ENCODE results near the gene COPA.
A peak's percentile ranks its signal among the peaks of the same experiment; 100 is the strongest.

The COPA gene

DNA sequence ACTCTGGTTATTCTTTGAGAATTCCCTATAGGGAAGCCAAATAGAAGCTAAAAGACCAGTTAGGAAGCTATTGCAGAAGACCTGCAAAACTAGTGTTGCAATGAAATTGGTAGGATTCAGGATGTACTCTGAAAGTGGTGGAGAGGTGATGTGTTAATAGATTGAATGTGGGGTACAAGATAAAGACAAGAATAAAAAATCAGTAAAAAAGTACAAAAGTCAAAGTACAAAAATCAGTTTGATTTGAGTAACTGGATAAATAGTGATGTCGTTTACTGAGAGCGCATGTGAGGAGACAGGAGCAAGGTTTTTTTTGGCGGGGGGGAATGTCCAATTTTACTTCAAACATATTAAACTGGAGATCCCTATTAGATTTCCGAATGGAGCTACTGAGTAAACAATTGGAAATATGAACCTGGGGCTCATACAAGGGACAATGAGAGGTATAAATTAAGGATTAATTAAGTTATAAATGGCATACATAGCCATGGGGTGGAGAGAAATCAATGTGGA lies 78.2 kb downstream of the COPA start:
- DNase-seq (ENCODE audit: low spot score): no peak

GRCh38 chr1:160261893-160262794 lies 80.9 kb downstream of the COPA start, which contains the start of gene DCAF8:
Gene DCAF8, minus strand, starts transcription at chr1:160262549. Its CDS starts 18,541 bp downstream, at chr1:160244008.
- peak; percentile 97 for DNase-seq (ENCODE audit: low spot score)

- peak; percentile 49 for DNase-seq (ENCODE audit: low spot score)
These were observed 81.5 kb downstream of the COPA start for GRCh38 chr1:160261556-160261892.

- DNase-seq (ENCODE audit: low spot score): peak; percentile 29
These were observed 82.4 kb downstream of the COPA start for GRCh38 chr1:160260406-160261382.

DNA sequence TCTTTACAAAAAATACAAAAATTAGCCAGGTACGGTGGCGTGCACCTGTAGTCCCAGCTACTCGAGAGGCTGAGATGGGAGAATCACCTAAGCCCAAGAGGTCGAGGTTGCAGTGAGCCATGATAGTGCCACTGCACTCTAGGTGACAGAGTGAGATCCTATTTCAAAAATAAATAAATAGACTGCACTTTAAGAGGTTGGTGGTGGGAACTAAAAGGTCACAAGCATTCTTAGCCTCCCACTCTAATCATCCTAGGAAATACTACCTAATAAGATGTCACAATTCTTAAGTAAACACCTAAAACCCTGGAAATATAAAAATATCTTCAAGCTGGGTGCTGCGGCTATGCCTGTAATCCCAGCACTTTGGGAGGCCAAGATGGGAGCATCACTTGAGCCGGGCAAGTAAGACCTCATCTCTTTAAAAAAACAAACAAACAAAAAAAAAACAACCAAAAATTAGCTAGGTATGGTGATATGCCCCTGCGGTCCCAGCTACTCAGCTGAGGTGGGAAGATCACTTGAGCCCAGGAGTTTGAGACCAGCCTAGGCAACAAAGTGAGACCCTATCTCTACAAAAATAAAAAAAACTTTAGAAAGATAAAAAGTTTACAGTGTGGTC lies 84.8 kb downstream of the COPA start:
- DNase-seq (ENCODE audit: low spot score): no peak

DNA sequence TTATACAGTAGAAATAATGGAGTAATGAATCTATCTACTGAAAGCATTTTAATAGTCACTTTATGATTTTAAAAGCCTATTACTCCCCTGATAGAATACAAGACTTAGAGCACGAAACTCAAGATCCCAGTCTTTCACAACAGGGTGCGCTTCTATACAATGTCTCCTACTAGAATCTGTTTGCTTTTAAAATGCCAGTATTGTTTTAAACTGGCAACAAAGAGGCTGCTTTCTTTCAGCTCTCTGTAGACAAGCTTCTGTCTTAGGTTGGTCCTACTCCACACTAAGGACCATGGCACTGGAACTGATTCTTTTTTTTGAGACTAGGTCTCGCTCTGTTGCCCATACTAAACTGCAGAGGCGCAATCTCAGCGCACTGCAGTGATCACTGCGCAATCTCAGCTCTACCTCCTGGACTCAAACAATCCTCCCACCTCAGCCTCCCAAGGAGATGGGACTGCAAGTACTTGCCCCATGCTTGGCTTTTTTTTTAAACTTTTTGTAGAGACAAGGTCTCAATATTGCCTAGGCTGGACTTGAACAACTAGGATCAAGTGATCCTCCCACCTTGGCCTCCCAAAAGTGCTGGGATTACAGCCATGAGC lies 85.5 kb downstream of the COPA start:
- DNase-seq (ENCODE audit: low spot score): peak; percentile 75

DNA sequence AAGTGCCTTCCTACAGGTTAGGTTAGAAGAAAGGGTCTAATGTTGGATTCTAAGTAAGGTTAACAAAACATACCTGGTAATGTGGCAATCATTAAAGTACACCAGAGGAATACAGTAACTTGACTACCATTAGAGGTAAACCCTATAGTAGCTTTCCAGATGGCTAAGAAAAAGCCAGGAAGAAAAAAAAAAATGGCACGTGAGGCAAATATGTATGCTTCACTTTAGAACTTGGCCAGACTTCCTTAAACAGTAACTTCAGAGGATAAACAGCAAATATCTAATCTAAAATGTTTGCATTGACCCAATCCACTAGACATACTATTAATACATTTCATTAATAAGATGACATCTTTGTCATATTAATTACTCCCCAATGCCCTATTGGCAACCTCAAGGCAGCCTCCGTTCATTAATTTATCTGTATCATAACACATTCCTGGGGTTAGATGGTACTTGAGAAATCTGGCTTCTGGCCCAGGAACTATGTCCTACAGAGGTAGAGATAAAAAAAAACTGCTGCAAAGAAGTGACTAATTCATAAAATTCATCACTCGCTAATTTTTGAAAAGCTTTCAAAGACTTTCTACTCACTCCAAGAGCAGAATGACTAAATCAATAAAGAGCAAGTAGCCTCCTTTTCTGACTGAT lies 86.5 kb downstream of the COPA start:
- no peak for DNase-seq (ENCODE audit: low spot score)

DNA sequence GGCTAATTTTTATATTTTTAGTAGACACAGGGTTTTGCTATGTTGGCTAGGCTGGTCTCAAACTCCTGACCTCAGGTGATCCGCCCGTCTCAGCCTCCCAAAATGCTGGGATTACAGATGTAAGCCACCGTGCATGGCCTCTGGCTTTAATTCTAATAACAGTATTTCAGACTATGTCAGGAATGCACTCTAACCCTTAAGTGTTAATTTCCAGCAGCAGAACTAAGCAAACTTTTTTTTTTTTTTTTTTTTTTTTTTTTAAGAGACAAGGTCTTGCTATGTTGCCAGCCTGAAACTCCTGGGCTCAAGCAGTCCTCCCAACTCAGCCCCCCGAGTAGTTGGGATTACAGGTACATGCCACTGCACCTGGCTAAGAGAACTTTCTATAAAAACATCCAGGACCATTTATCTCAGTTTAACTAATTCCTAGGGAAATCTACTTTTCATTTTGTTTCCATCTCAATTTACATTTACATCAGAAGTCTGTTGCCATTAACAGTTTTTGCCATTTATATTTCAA lies 87.2 kb downstream of the COPA start:
- DNase-seq (ENCODE audit: low spot score): no peak

GRCh38 chr1:160251687-160252526 lies 91.1 kb downstream of the COPA start:
- DNase-seq (ENCODE audit: low spot score): peak; percentile 92

GRCh38 chr1:160251011-160251410 lies 92.0 kb downstream of the COPA start:
- DNase-seq (ENCODE audit: low spot score): peak; percentile 6

DNA sequence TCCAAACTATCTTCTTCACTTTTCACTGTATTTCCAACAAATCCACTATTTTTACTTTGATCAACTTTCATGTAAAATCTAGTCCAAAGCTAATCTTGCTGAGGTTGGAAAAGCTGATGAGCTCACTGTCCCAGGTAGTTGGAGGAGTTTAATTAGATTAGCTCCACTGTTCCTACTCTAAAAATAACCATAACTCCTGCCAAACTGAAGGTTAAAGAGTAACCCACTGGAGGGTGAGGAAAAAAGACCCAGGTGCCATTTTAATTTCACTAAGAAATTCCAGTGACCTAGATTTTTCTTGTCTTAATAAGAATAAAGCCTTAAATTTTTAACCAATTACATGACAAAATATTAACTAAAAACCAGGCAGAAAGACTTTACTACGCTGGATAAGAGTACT lies 96.0 kb downstream of the COPA start:
- DNase-seq (ENCODE audit: low spot score): no peak

- no peak for DNase-seq (ENCODE audit: low spot score)
These were observed 97.6 kb downstream of the COPA start for GRCh38 chr1:160245434-160245833.

DNA sequence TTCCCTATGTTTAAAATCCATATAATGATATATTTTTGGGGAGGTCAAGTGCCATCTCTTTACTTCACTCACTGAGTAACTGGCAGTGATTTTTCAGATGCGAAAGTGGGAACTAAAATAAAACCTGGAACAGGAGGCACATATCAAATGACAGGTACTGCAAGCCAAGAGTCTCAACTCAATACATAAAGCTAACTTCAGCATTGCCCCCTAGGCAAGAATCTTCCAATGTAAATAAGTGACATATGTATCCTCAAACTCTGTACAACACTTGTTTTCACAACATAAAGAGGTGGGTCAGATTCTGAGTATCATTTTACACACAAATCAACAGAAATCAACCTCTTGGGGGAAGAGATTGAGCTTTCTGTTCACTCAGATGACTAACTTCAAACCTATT lies 98.8 kb downstream of the COPA start:
- no peak for DNase-seq (ENCODE audit: low spot score)

DNA sequence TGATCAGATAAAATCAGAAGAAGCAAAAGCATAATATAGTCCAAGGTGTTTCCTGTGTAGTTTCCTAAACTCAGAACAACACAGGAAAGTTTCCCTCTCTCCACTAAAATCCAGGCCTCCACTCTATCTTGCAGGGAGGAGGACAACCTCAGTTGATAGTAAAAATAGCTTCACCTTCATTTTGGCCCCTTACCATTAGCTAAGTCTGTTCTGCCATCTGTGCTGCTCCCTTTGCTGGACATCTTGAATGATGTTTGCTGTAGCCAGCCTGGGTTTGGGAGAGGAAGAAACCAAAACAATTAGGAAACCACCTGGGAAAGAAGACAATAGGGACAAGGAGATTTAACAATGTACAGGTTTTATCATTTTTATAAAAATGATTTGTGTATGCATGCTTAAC lies 99.3 kb downstream of the COPA start:
- DNase-seq (ENCODE audit: low spot score): no peak

- no peak for DNase-seq (ENCODE audit: low spot score)
These were observed 103.3 kb downstream of the COPA start for GRCh38 chr1:160239582-160240299.
